Activated T-helper 1 cell treated with anti-CD3 and anti-CD28 coated beads, Interleukin-2, amount 50 U/mL, for 16 hours (primary cell): ENCODE measurements around the gene VPS9D1.

Experiments used
- DNase-seq, 2 donors: peaks; one replicate each; pipeline ENCODE4 v3.0.0-alpha.2; 2020; ENCODE audit warnings: low read depth in 1 of 2, low spot score in 1 of 2

Gene VPS9D1, protein sequence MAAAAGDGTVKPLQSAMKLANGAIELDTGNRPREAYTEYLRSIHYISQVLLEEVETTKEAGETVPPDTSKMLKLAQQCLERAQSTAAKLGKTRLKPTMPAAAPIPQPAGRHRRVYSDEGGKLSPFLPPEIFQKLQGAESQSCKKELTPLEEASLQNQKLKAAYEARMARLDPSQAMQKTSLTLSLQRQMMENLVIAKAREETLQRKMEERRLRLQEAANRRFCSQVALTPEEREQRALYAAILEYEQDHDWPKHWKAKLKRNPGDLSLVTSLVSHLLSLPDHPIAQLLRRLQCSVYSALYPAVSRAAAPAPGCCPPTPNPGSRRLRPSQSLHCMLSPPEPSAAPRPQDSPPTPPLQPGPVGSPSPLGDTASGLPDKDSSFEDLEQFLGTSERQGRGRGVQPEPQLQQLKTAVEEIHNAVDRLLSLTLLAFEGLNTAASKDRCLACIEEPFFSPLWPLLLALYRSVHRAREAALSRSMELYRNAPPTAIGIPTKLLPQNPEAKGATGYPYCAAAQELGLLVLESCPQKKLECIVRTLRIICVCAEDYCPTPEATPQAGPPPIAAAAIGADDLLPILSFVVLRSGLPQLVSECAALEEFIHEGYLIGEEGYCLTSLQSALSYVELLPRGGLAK

DNA sequence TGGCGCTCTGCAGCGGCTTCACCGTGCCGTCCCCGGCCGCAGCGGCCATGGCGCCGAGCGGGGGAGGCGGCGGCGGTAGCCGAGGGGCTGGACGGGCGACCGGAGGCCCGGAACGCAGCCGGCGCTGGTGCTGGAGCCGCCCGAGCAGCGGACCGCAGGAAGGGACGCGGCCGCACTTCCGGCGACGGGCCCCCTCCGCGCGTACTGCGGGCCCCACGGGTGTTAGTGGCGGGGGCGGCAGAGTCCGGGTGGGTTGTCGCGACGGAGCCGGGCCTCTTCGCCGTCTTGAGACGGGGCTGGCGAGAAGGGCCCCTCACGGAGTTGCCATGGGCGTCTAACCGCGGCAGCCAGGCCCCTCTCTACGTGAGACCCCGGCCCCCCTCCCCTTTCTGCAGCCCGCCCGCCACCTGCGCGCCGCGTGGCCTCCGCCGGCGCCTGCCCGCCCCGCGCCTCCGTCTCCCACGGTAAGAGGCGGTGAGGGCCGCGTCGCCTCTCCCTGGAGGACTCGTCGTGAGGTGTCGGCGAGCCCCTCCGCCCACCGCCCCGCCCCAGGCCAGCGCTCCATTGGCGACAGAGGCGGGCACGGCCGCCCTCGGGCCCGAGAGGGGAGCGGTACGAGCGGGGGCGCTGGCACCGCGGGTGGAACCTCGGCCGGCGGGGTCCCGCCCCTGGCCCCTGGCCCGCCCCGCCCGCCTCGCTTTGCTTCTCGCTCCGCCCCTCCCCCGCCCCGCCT, at the start of gene VPS9D1, which contains the start of gene ZNF276:
VPS9D1 (minus strand) TSS at position 86 of the 733 bp plus-strand sequence; CDS start at position 49, 37 bp downstream.
ZNF276 (plus strand) TSS at position 725 of the 733 bp plus-strand sequence. CDS start 104 bp downstream, outside the sequence.
- peak; percentile 65 to 78 for DNase-seq

DNA sequence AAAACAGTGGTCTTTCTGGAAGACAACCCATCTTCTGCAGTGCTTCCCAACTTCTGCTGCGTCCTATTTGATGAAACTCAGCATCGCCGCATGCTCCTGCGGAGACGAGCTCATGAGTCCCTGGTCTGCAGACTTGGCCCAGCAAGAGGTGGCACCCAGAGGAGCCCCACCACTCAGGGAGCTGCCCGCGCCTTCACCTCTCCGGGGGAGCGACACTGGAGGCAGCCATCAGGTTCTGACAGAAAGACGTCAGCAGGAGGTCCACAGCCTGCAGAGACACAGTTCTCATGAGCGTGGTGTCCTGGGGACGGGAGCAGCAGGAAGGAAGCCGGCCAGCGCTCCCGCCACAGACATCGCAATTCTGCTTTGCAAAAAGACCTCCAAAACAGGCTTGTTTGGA, 49.7 kb upstream of the VPS9D1 start:
- no peak for DNase-seq

DNA sequence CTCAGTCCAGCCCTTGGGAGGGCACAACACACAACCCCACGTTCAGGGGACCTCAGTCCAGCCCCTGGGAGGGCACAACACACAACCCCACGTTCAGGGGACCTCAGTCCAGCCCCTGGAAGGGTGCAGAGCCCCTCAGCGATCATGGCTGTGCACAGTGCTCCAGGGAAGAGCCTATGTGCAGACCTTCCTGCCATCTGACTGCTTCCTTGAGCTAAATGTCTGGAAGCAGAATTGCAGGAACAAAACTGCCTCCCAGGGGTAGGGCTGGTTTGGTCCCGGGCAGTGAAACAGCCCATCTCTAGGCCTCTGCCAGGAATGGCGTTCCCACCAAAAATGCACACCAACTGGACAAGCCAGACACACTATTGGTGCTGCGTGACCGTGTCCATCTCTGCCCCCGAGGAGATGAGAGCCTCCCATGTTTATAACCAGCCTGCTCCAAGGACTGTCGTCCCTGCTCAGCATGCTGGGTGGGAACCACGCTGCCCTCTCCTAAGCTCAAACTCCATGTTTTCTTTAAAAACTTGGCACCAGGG, 44.7 kb upstream of the VPS9D1 start:
- DNase-seq: no peak

DNA sequence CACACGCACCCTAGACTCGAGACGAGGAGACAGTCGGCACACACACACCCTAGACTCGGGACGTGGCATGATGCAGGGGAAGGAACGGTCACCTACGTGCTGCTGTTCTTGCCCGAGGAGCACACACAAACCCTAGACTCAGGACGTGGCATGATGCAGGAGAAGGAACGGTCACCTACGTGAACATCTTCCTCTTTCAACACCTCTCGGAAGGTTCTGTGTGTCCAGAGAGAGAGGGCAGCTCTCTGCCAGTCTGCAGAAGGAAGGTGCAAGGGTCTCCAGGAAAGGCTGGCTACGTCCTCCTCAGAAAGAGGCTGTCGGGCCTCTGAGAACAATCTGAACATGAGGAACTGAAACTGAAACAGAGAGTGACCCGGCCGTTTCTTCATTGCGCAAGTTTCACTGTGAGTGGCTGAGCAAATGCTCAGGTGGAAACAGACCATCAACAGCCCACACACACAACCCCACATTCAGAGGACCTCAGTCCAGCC, 44.1 kb upstream of the VPS9D1 start:
- DNase-seq: no peak

DNA sequence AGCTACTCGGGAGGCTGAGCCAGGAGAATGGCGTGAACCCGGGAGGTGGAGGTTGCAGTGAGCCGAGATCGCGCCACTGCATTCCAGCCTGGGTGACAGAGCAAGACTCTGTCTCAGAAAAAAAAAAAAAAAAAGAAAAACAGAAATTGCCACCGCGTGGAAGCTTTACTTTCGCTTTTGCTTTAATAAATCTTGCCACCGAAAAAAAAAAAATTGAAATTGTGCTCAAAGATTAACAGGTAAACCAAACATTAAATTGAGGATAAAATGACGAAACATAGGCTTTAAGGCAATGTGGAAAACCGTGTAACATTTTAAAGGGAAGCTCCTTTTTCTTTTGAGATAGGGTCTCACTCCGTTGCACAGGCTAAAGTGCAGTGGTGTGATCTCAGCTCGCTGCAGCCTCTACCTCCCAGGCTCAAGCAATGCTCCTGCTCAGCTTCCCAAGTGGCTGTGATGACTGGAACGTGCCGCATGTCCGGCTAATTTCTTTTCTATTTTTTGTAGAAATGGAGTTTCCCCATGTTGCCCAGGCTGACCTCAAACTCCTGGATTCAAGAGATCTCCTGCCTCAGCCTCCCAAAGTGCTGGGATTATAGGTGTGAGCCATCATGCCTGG, 40.7 kb upstream of the VPS9D1 start:
- DNase-seq: no peak

DNA sequence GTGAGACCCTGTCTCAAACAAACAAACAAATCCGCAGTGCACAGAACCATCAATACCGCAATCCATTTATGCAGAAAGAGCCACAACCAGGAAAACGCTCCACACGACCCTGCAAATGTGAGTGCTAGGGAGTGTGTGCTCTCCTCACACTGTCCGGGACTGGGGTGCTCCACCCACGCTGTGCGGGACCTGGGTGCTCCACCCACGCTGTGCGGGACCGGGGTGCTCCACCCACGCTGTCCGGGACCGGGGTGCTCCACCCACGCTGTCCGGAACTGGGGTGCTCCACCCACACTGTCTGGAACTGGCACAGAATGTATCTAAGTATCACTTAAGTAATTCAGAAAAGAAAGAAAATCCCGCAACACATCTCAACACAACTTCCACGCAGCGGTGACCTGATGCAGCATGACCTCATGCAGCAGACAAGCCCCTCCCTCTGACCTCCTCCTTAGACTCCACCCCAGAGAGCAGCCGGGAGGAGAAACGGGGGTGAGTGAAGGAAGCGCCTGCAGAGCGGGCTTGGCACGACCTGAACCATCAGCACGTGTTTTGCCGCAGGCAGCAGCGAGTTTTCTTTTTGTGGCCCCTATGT, 39.1 kb upstream of the VPS9D1 start:
- no peak for DNase-seq

DNA sequence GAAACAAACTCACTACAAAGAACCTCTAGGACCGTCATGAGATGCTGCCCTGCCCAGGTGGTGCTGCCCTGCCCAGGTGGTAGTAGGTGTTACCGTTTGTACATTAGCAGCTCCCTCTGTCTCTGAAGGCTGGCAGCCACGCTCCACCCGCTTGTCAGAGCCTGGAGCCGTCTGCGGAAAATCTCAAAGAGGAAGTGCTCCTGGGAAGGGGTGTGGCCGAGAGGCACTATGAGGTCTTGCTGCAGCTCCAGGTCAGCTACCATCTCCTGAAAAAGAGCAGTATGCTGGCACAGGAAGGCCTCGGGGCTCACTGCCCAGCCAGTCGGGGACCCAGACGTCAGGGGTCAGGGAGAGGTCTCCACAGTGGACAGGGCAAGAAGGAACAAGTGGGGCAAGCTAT, 28.9 kb upstream of the VPS9D1 start:
- no peak for DNase-seq

DNA sequence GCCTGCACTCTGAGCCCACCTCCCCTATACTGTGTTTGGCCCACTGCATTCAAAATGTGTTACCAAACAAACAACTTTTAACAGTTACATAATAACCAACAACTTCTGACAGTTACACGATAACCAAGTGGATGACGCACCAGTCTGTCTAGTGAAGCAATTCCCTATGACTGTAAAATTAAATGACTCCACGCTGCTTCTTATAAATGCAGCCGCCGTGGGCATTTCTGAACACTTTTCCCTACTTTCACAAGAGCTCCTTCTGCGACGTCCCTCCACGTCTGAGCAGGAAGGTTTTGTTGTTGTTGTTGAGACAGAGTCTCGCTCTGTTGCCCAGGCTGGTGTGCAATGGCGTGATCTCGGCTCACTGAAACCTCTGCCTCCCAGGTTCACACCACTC, 28.2 kb upstream of the VPS9D1 start:
- no peak for DNase-seq

DNA sequence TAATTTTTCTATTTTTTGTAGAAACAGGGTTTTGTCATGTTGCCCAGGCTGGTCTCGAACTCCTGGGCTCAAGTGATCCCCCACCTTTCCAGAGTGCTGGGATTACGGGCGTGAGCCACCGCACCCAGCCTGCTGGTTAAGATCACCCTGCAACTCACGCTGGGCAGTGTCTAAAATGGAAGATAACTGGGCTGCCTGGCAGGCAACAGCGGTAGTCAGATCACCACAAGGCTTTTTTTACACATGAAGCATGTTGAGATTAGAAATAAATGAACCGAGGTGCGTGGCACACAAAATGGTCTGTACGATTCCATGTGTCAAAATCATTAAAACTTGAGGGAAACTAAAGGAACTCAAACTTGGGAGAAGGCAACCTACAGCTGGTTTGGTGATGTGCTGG, 27.4 kb upstream of the VPS9D1 start:
- no peak for DNase-seq

DNA sequence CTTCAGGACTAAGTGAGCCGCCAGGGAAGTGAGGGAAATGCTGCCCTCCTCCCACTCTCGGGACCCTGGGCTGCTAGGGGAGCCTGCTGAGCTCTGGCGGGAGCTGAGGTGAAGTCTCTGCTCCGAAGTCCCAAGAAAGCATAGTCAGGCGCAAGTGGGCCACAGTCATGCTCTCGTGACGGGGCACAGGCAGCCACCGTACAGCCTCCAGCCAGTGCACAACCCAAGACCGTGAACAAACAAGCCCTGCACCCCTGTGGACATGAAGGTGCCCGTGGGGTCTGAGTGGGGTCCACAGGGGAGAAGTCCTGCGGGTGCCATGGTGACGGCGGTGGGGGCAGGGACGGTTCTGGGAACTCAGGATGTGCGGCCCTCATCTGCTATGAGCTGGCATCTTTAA, 25.3 kb upstream of the VPS9D1 start:
- no peak for DNase-seq

DNA sequence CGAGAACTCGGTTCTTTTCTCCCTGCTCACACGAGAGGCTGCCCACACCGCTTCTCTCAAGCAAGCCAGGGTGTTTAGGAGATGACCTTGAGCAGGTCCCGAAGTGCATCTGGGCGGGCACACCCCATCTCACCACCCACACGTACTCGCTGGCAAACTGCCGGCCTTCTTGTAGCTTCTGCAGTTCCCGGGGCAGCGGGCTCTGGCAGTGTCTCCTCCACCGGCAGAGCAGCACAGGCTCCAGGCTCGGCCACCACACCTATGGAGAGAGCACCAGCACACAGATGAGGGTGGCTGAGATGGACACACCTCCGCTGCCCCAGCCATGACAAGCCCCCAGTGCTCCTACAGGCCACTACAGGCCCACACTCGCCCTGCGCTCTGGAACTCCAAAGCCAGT, 24.1 kb upstream of the VPS9D1 start:
- no peak for DNase-seq

DNA sequence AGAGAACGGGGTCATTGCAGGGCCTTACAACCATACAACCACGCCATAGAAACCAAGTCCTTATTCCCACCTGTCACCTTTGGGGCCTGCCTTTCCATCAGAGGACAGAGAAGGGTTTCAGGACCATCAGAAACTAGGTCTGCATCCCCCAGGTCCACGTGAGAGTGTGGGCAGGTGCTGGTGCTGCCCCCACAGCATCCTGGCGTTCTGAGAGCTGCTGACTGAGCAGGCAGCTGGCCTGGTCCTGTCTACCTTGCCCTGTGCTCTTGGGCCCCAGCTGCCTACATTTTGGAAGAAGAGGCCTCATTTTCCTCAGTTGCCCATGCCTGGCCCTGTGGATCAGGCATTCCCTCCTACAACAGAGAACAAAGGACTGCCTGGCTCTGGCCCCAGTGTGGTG, 22.2 kb upstream of the VPS9D1 start:
- no peak for DNase-seq

DNA sequence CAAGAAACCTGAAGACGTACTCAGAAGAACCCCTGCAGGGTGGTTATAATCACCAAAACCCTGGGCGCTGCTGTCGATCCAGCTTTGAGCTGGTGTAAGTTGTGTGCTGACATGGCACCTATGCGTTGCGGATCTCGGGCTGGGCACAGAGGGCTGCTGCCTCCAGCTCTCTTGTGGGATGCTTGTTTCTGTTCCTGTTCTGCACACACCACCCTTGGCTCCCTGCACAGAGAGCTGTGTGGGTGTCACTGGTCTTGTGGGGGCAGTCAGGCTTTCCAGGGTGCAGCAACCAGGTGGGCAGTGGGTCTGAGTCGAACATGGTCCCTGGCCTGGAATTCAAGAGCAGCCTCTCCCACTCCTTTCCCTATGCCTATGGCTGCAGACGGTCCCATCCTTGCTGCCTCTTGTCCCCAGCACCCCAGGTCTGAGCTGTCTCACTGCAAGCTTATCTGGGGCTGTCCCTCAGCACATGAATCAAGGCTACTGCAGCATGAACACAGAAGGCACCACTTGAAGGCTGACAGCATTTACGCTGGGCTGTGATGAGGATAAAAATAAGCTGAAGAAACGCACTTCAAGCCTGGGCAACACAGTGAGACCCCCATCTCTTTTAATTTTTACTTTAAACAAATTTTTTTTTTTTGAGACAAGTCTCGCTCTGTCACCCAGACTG, 20.8 kb upstream of the VPS9D1 start:
- DNase-seq: no peak

DNA sequence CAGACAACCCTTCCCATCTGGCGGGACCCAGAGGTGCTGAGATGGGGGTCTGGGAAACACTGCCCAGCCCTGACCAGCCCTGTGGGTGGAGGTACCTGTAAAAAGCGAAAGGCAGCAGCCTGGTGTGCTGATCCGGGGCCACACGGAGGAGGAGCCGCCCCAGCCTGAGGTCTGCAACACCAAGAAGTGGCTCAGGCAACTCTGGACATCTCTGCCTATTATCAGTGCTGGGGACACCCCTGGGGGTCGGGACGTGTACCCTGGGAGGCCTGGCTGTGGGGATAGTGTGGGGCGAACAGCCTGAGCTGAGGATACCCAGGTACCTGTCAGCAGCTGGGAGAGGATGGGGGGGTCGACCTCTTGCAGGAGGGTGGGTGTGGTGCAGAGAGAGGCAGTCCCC, 18.7 kb upstream of the VPS9D1 start:
- DNase-seq: no peak

DNA sequence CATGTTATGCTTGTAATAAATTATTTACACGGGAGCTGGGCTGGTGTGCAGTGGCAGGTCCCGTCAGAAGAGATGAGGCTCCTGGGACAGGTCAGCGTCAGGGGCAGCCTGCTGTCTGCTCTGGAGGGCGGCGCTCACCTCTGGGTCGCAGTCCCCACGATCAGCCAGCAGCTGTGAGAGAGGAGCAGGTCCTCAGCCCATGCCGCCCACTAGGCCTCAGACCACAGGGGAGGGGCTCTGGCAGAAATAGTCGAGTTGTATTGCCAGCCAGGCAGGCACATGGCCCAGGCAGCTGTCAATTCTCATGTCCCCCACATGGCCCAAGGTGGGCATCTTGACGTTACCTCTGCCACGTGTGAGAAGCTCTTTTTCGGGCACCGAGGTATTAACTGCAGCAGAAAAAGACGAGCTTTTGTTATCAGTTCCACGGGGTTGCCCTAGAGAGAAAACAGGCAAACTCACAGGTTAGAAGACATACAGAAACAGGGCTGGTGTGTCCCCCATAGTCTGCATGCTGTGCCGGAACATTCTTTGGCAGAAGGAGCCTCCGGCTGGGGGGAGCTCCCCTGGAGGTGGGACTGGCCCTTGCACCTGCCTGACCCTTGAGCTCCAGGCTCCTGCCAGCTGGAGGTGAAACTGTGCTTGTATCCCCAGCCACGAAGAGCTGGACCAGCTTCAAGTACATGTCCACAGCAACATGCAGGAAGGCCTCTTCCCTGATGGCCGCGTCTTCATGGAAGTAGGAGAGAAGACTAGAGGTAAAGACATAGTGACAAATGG, 18.0 kb upstream of the VPS9D1 start:
- no peak for DNase-seq

DNA sequence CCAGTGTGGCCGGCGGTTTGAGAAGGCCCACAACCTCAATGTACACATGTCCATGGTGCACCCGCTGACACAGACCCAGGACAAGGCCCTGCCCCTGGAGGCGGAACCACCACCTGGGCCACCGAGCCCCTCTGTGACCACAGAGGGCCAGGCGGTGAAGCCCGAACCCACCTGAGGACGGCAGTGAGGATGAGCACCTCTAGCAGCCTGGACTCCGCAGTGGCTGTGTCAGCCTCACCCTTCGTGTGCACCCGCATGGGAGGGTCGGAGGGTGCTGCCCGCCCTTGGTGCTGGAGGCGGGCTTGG, 17.3 kb upstream of the VPS9D1 start:
- DNase-seq: no peak

DNA sequence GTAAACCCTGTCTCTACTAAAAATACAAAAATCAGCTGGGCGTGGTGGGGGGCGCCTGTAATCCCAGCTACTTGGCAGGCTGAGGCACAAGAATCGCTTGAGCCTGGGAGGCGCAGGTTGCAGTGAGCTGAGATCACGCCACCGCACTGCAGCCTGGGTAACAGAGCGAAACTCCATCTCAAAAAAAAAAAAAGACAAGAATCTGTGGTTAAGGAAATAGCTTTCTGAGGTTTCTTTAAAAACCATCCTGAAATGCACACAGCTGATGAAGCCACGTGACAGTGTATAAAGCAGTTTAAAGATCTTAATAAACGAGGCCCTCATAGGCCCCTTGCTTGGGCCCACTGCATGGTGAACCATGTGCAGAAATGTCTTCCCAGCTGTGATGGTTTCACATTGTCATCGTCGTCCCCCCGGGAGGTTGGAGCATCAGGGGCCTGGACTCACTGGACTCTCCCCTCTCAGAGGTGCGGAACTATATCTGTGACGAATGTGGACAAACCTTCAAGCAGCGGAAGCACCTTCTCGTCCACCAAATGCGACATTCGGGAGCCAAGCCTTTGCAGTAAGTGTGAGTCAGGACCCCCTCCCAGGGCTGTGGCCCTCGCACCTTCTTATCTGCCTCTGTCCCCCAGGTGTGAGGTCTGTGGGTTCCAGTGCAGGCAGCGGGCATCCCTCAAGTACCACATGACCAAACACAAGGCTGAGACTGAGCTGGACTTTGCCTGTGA, 16.8 kb upstream of the VPS9D1 start:
- peak in 1 of 2 donors; percentile 9 for DNase-seq

DNA sequence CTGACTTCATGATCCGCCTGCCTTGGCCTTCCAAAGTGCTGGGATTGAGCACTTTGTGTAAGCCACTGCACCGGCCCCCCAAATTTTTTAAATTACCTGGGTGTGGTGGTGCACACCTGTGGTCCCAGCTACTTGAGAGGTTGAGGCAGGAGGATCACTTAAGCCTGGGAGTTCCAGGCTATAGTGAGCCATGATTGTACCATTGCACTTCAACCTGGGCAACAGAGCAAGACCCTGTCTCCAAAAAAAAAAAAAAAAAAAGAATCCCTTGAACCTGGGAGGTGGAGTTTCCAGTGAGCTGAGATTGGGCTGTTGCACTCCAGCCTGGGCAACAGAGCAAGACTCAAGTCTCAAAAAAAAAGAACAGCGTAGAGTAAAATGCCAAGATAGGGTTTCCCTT, 15.9 kb upstream of the VPS9D1 start:
- DNase-seq: no peak

DNA sequence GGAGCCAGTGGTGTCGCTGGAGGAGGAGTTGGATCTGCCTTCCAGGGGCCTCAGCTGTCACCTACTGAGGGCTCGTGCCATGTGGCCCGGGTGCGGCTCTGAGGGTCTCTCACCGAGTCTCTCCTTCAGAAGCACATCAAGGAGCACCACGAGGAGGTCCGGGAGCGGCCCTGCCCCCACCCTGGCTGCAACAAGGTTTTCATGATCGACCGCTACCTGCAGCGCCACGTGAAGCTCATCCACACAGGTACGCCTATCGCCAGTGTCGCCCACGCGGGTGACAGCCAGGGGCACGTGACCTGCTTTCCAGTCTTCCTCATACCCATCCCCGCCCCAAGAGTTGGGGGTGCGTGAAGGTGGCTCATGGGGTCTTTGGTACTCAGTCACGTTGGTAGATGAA, 13.1 kb upstream of the VPS9D1 start:
- DNase-seq: no peak
